Ureter (tissue), 1 donor: ENCODE measurements around the gene CHD9. TPM values are rescaled to one million over a fixed set of nuclear protein-coding genes. Genes with fewer than 3 reads are reported as not detected.
A peak's percentile ranks its signal among the peaks of the same experiment; 100 is the strongest.
"Not testable (repeated sequence)": the region's sequence is repeated elsewhere in the genome, so short reads cannot be mapped to it uniquely, and the experiment has no call there.

Experiments
- DNase-seq: peaks from one replicate; pipeline ENCODE4 v3.0.0-alpha.2; 2020; ENCODE audit warnings: low spot score
- total RNA-seq: library from RNA; stranded (reverse); gene quantifications from one replicate; pipeline ENCODE4 v1.2.4, GENCODE V29; 2023
- donor health status: DM: yes; HTN: yes; CAD: no.

CHD9 gene
- total RNA-seq, 1 donor from 2014 or later, result 135 TPM

GRCh38 chr16:53075461-53075860 is 20.7 kb downstream of the CHD9 start:
- not testable (repeated sequence) for DNase-seq

- no peak for DNase-seq
Observed at GRCh38 chr16:53078247-53078646, 23.5 kb downstream of the CHD9 start.

- no peak for DNase-seq
Observed at GRCh38 chr16:53078765-53079485, 24.1 kb downstream of the CHD9 start.

GRCh38 chr16:53080345-53081031 is 25.7 kb downstream of the CHD9 start:
- DNase-seq, result peak; percentile 71

GRCh38 chr16:53081032-53081424 is 26.2 kb downstream of the CHD9 start:
- DNase-seq, result no peak

- no peak for DNase-seq
Observed at GRCh38 chr16:53081686-53082407, 27.1 kb downstream of the CHD9 start.

GRCh38 chr16:53082509-53082908 is 27.7 kb downstream of the CHD9 start:
- DNase-seq, result no peak

GRCh38 chr16:53083119-53083518 is 28.3 kb downstream of the CHD9 start:
- no peak for DNase-seq

- no peak for DNase-seq
Observed at GRCh38 chr16:53084141-53084541, 29.4 kb downstream of the CHD9 start.

- DNase-seq, result no peak
Observed at GRCh38 chr16:53084746-53085334, 30.0 kb downstream of the CHD9 start.

- DNase-seq, result no peak
Observed at GRCh38 chr16:53085369-53085843, 30.6 kb downstream of the CHD9 start.

- no peak for DNase-seq
Observed at GRCh38 chr16:53085931-53086421, 31.2 kb downstream of the CHD9 start.

- DNase-seq, result no peak
Observed at GRCh38 chr16:53087101-53087500, 32.3 kb downstream of the CHD9 start.

- no peak for DNase-seq
Observed at GRCh38 chr16:53089434-53090285, 34.9 kb downstream of the CHD9 start.

- no peak for DNase-seq
Observed at GRCh38 chr16:53090286-53090590, 35.4 kb downstream of the CHD9 start.

GRCh38 chr16:53090591-53091411 is 36.0 kb downstream of the CHD9 start:
- DNase-seq, result peak; percentile 94

GRCh38 chr16:53091466-53092211 is 36.8 kb downstream of the CHD9 start:
- DNase-seq, result peak; percentile 53

GRCh38 chr16:53092284-53092683 is 37.5 kb downstream of the CHD9 start:
- DNase-seq, result no peak

GRCh38 chr16:53093162-53093744 is 38.5 kb downstream of the CHD9 start:
- no peak for DNase-seq
